Activated naive CD4-positive, alpha-beta T cell treated with anti-CD3 and anti-CD28 coated beads, Interleukin-2, amount 50 U/mL, for 72 hours (primary cell): ENCODE measurements around the gene RFX3. TPM values are rescaled to one million over a fixed set of nuclear protein-coding genes. Genes with fewer than 3 reads are reported as not detected.
A peak's percentile ranks its signal among the peaks of the same experiment; 100 is the strongest.

Source experiments
- ATAC-seq, 2 donors: fragments of 150-1000 bp; cut with Tn5 transposase; 2 replicates each; pipeline ENCODE4 v1.10.0; 2021; ENCODE audit warnings: mild to moderate bottlenecking in 2 of 2, moderate library complexity in 2 of 2
- DNase-seq, 2 donors: peaks; one replicate each; pipeline ENCODE4 v3.0.0; 2021 to 2022; ENCODE audit warnings: low spot score in 2 of 2
- H3K27ac Mint-ChIP-seq, 2 donors: one replicate each; pipeline ENCODE4 v1.8.0; 2022; ENCODE audit warnings: mild to moderate bottlenecking in 2 of 2, mixed read lengths in 2 of 2
- H3K36me3 Mint-ChIP-seq, 2 donors: one replicate each; pipeline ENCODE4 v1.8.0; 2022; ENCODE audit warnings: mixed read lengths in 2 of 2
- H3K9me3 Mint-ChIP-seq, 2 donors: one replicate each; pipeline ENCODE4 v1.8.0; 2022; ENCODE audit warnings: mixed read lengths in 2 of 2
- total RNA-seq, 2 donors: library from RNA; stranded (reverse); gene quantifications; one replicate each; pipeline ENCODE4 v1.2.3, GENCODE V29; 2022

RFX3 gene
- total RNA-seq, 2 donors from 2014 or later, result 10.0 to 14.2 TPM

DNA sequence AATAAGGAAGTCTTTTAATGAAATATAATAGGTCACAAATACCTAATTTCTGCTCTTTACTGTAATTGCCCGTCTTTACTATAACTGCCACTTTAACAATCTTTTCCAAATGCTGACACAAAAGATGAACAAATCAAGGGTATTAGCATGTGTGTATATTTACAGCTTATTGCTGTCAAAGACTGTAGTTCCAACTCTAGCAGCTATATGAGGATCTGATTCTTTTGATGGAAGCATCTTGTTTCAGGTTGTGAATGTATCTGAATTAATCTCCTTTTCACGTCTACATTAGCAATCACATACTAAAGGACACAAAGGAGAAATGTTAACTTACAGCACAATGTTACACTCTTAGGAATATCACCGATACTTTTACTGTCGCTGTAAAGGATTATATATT lies 27.9 kb downstream of the RFX3 start:
- DNase-seq, result no peak
- ATAC-seq, result no peak
- no peak overlapping the region for H3K27ac Mint-ChIP-seq
- peaks cover 4 to 5% of the 10 kb centered on the region in 2 donors for H3K9me3 Mint-ChIP-seq
- peaks cover 5 to 14% of the 10 kb centered on the region in 2 donors for H3K36me3 Mint-ChIP-seq

DNA sequence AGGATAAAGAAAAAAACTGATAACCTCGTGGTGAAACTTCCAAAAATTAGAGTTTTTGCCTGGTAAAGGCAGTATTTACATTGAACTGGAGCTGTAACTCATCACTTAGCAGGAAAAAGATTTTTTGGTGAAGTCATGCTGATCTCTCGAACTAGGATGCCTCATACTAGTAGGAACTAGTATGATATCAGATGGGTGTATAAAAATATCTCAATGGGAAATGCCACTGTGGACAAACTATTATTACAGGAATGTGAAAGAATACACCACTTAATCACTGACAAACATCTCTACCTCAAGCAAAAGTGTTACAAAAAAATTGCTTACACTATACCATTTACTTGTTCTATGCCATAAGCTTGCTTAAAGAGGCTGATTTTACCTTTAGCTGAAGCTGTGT lies 28.4 kb downstream of the RFX3 start:
- ATAC-seq, result no peak

GRCh38 chr9:3495855-3496254 lies 29.9 kb downstream of the RFX3 start:
- Mint-ChIP-seq H3K9me3 (peaks cover 4 to 5% of the 10 kb centered on the region in 2 donors), H3K36me3 (peaks cover 5 to 21% of the 10 kb centered on the region in 2 donors), H3K27ac (no peak overlapping the region)
- DNase-seq, result no peak
- no peak for ATAC-seq

More for the DNA sequence above, 28.4 kb downstream of the RFX3 start:
- DNase-seq, result no peak
- no peak overlapping the region for H3K27ac Mint-ChIP-seq
- H3K36me3 Mint-ChIP-seq, result peaks cover 5 to 17% of the 10 kb centered on the region in 2 donors
- peaks cover 4 to 5% of the 10 kb centered on the region in 2 donors for H3K9me3 Mint-ChIP-seq

DNA sequence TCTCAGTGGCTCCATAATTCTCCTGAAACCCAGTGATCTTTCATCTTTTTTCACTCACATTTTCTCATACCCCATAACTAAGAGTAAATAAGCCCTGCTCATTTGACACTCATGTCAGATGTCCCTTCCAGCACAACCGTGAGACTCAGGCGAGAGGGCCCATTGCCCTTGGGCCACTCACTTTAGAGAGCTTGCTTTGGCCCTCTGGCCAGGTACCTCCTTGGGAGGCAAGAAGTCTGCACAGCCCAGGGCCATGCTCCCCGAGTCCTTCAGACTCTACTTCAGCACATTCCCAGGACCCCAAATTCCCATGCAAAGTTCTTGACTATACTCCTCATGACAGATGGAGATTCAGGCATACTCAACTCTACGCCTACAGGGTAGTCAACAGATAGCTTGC lies 33.6 kb downstream of the RFX3 start:
- Mint-ChIP-seq H3K27ac (no peak overlapping the region), H3K36me3 (peaks cover 12 to 30% of the 10 kb centered on the region in 2 donors), H3K9me3 (peaks cover 4 to 5% of the 10 kb centered on the region in 2 donors)
- DNase-seq (no peak), ATAC-seq (no peak)

DNA sequence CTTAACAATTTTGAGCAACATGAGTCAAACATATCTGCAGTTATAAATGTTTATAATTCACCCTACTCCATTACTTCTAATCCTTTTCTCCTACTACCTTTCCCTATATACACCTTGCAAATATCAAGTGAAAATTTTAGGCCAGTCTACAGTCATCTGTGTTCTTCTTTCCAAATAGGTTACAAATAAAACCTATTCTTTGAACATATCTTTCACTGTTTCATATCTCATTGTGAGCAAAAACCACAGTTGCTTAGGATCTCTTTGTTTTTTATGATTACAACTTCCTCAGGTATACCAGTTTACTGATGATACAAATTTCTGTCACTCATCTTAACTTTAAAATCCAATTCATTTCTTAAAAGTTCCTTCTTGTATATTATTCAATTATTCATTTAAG lies 34.4 kb downstream of the RFX3 start:
- peaks cover 12 to 32% of the 10 kb centered on the region in 2 donors for H3K36me3 Mint-ChIP-seq
- peak in 1 of 2 donors; percentile 35 for ATAC-seq
- DNase-seq, result no peak
- H3K9me3 Mint-ChIP-seq, result peaks cover 4 to 5% of the 10 kb centered on the region in 2 donors
- no peak overlapping the region for H3K27ac Mint-ChIP-seq

DNA sequence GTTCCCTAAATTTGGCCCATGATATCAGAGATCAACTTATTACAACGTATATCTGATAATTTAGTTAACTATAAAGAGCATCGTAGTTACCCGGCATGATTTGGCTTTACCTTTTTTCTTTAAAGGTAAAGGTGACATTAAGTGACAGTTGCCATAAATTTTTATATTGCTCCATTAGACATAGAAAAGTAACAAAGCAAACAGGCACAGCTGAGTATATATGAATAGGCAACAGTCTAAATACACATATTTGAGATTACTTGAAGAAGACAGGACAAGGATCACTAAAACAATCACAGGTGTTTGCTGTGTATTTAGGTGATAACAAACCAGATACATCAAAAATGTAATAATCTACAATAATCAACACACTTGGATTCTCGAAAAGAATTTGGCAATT lies 34.8 kb downstream of the RFX3 start:
- H3K36me3 Mint-ChIP-seq, result peaks cover 12 to 36% of the 10 kb centered on the region in 2 donors
- H3K27ac Mint-ChIP-seq, result no peak overlapping the region
- ATAC-seq (no peak), DNase-seq (no peak)
- peaks cover 4 to 5% of the 10 kb centered on the region in 2 donors for H3K9me3 Mint-ChIP-seq

DNA sequence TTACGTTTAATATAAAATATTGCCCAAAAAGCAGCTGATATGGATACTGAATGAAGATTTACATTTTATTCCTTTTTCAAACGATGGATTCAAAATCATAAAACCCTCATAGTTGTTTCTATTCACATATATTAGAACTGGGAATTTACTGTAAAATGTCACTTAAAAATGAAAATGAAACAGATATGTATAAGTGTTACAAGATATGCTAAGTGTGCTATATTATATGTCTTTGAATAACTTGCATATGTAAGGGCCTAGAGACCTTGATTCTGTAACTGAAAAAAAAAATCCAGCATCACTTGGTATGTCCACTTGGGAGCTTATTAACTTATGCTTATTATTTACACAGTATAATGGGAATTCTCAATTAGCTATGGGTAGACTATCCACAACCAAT lies 43.2 kb downstream of the RFX3 start:
- ATAC-seq (no peak), DNase-seq (no peak)
- no peak overlapping the region for H3K27ac Mint-ChIP-seq
- peaks cover 7 to 9% of the 10 kb centered on the region in 2 donors for H3K9me3 Mint-ChIP-seq
- peaks cover 21 to 49% of the 10 kb centered on the region in 2 donors for H3K36me3 Mint-ChIP-seq

GRCh38 chr9:3480353-3480655 lies 45.5 kb downstream of the RFX3 start:
- ATAC-seq (no peak), DNase-seq (no peak)
- Mint-ChIP-seq H3K36me3 (peaks cover 21 to 50% of the 10 kb centered on the region in 2 donors), H3K27ac (peak overlapping the region; percentile 26 to 92), H3K9me3 (peaks cover 7 to 9% of the 10 kb centered on the region in 2 donors)

DNA sequence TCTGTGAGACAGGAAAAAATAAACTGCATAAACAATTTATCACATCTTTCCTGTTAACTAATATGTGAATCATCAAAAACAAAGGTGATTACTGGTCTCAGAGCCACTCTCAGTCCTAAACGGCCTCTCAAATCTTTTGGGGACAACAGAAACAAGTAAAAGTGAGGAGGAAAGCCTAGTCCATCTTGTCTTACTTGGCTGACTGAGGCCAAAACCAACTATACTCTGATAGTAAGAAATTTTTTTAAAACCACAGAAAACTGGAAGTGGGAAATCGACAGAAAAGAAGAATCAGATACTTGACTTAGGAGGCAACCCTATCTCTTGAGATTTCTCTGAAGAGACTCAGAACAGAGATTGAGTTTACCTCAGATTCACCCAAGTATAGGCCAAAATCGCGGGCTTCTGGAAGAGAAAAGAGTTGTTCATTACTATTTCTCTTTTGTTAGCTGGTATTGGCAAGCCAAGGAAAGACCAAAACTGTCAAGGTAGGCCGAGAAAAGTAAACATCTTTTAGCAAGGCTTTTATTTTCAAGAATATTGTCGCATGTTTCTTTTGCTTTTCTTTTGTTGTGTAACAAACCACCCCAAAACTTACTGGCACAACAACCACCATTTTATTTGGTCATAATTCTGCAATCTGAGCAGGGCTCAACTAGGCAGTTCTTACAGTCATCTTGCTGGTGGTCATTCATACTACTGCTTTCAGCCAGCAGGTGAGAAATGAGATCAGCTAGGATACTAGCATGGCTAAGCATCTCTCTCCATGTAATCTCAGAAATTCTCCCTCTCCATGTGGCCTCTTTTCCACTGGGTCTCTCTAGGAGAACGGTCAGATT lies 46.1 kb downstream of the RFX3 start:
- Mint-ChIP-seq H3K27ac (peak overlapping the region; percentile 87 to 92), H3K36me3 (peaks cover 25 to 56% of the 10 kb centered on the region in 2 donors), H3K9me3 (peaks cover 7 to 9% of the 10 kb centered on the region in 2 donors)
- peak; percentile 30 to 44 for ATAC-seq
- DNase-seq, result no peak

- Mint-ChIP-seq H3K36me3 (peaks cover 27 to 50% of the 10 kb centered on the region in 2 donors), H3K9me3 (peaks cover 7 to 9% of the 10 kb centered on the region in 2 donors), H3K27ac (peak overlapping the region; percentile 84 to 92)
- DNase-seq (no peak), ATAC-seq (peak; percentile 49 to 65)
Observed at GRCh38 chr9:3478549-3478953, 47.2 kb downstream of the RFX3 start.

DNA sequence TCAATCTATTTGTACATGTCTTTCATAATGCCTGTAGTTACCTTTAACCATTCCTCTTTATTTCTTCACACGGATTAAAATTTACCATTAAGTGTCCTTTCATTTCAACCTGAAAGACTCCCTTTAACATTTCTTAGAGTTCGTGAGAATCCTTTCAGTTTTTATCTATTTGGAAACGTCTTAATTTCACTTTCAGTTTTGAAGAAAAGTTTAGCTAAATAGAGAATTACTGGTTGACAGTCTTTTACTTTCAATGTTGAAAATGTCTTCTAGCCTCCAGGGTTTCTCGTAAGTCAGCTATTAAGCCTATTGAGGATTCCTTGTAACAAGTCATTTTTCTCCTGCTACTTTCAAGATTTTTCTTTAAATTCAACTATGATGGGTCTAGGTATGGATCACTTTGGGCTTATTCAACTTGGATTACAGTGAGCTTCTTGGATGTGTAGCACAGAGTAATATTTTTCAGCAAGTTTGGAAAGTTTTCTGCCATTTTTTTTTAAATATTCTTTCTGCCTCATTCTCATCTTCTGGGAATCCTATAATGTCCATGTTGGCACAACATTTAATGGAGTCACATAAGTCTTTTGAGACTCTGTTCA lies 48.5 kb downstream of the RFX3 start:
- peaks cover 27 to 48% of the 10 kb centered on the region in 2 donors for H3K36me3 Mint-ChIP-seq
- ATAC-seq (peak; percentile 39 to 66), DNase-seq (no peak)
- peaks cover 7 to 9% of the 10 kb centered on the region in 2 donors for H3K9me3 Mint-ChIP-seq
- H3K27ac Mint-ChIP-seq, result peak overlapping the region; percentile 92 to 95

DNA sequence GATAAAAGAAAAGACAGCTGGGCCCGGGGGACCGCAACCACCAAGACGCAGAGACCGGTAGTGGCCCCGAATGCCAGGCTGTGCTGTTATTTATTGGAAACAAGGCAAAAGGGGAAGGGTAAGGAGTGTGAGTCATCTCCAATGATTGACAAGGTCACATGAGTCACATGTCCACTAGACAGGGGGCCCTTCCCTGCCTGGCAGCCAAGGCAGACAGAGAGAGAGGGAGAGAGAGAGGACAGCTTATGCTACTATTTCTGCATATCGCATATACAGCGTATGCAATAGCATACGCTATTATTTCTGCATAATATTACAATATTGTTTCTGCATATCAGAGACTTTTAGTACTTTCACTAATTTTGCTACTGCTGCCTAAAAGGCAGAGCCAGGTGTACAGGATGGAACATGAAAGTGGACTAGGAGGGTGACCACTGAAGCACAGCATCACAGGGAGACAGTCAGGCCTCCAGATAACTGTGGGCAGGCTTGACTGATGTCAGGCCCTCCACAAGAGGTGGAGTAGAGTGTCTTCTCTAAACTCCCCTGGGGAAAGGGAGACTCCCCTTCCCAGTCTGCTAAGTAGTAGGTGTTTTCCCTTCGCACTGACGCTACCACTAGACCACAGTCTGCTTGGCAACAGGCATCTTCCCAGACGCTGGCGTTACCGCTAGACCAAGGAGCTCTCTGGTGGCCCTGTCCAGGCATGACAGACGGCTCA lies 50.3 kb downstream of the RFX3 start:
- ATAC-seq, result peak; percentile 31 to 66
- Mint-ChIP-seq H3K27ac (peak overlapping the region in 1 of 2 donors; percentile 87), H3K36me3 (peaks cover 25 to 46% of the 10 kb centered on the region in 2 donors), H3K9me3 (peaks cover 7 to 9% of the 10 kb centered on the region in 2 donors)
- DNase-seq, result peak in 1 of 2 donors; percentile 63

- H3K27ac Mint-ChIP-seq, result peak overlapping the region; percentile 79 to 87
- ATAC-seq (no peak), DNase-seq (no peak)
- peaks cover 5 to 7% of the 10 kb centered on the region in 2 donors for H3K9me3 Mint-ChIP-seq
- peaks cover 19 to 40% of the 10 kb centered on the region in 2 donors for H3K36me3 Mint-ChIP-seq
Observed at GRCh38 chr9:3474821-3475220, 51.0 kb downstream of the RFX3 start.

- DNase-seq (no peak), ATAC-seq (no peak)
- H3K9me3 Mint-ChIP-seq, result peaks cover 3 to 4% of the 10 kb centered on the region in 2 donors
Observed at GRCh38 chr9:3473405-3473804, 52.4 kb downstream of the RFX3 start.

DNA sequence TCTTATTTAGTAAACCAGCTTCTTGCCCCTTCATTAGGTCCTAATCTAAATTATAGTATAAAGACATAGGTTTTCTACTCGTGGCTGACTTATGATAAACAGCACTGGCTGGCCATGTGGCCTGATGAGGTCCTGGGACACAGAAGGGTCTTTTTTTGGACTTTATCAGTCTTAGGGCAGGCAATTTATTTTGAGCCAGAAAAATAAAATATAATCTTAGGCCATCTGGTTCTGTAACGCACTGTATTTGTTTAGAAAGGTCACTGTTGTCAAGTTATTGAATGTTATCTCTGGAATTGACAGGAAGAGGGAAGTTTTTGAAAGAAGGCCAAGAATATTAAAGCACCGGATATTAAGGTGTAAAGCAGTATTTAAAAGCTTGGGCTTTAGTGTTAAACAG lies 53.9 kb downstream of the RFX3 start:
- Mint-ChIP-seq H3K36me3 (peaks cover 5 to 17% of the 10 kb centered on the region in 2 donors), H3K27ac (no peak overlapping the region), H3K9me3 (no peaks in the 10 kb centered on the region)
- ATAC-seq (no peak), DNase-seq (no peak)

More at GRCh38 chr9:3473405-3473804, 52.4 kb downstream of the RFX3 start:
- Mint-ChIP-seq H3K36me3 (peaks cover 9 to 26% of the 10 kb centered on the region in 2 donors), H3K27ac (no peak overlapping the region)

- no peak for ATAC-seq
- H3K9me3 Mint-ChIP-seq, result no peaks in the 10 kb centered on the region
- H3K27ac Mint-ChIP-seq, result no peak overlapping the region
- no peak for DNase-seq
- no peaks in the 10 kb centered on the region for H3K36me3 Mint-ChIP-seq
Observed at GRCh38 chr9:3468421-3469205, 57.2 kb downstream of the RFX3 start.
